NCI-H460 (cell line): ENCODE measurements around the gene DBR1. TPM values are rescaled to one million over a fixed set of nuclear protein-coding genes. Genes with fewer than 3 reads are reported as not detected.
"Not testable (repeated sequence)": the region's sequence is repeated elsewhere in the genome, so short reads cannot be mapped to it uniquely, and the experiment has no call there.

Experiments used
- DNase-seq: peaks from one replicate; pipeline ENCODE4 v3.0.0-alpha.2; 2016; ENCODE audit warnings: low read depth; ENCODE audit errors: extremely low read depth
- total RNA-seq: library from RNA; depleted of rRNA; stranded (reverse); fragments of >200 nt; shearing (Covaris generic); gene quantifications from 2 replicates; pipeline ENCODE4 v1.2.3, GENCODE V29; 2014

DBR1 gene
- total RNA-seq, 1 experiment from 2014 or later: 14.8 TPM

DNA sequence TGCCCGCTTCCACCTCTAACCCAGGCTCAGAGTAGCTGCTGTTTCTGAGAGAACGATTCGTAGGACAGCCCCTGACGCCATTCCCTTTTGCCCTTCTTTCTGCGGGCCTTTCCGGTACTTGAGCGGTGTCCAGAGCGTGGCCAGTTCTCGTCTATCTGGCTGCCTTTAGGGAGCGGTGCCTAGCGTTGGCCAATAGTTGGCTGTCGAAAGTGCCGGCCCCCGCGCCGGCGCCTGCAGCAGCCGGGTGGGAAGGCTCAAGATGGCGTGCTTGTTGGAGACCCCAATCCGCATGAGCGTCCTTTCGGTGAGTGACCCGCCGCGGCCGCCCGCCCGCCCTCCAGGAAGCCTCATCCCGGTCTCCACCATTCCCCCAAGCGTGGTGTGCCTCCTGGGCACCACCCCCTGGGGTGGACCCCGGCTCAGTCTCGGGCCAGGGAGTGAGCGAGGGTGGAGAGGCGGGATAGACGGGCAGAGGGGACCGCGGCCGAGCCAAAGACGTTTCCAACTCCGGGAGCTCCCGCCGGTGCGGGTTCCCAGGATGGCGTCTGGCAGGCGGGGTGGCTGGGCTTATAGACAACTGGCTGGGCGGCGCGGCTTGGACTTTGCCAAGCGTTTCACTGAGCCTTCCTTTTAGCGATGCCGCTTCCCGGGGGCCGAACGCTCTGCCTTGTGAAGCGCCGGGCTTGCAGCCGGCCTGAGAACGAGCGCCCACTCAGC, 12.7 kb upstream of the DBR1 start, which contains the start of gene ARMC8:
Gene ARMC8 (plus strand): TSS at position 6 of the 717 bp plus-strand sequence. CDS start 254 bp downstream, at position 260.
- no peak for DNase-seq

DNA sequence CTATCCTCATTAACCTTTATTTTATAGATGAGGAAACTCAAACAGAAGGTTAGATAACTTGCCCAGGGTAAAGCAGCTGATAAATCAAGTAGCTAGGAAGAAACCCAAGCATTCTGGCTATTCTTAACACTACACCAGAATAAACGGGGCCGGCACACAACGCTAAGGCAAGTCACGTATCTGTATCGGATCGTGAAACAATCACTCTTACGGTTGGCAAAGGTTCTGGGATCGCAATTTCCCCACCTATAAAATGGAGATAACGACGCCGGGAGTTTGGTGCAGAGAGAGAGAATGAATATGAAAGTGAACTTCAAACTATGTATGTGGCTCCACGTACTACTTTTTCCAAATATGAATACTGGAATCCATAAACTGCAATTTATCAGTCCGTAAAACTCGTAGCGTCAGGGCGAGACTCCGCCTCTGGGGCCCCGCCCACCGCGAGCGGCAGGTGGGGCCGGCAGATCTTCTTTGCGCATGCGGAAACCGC, 12.1 kb upstream of the DBR1 start:
- peak; percentile 77 for DNase-seq

DNA sequence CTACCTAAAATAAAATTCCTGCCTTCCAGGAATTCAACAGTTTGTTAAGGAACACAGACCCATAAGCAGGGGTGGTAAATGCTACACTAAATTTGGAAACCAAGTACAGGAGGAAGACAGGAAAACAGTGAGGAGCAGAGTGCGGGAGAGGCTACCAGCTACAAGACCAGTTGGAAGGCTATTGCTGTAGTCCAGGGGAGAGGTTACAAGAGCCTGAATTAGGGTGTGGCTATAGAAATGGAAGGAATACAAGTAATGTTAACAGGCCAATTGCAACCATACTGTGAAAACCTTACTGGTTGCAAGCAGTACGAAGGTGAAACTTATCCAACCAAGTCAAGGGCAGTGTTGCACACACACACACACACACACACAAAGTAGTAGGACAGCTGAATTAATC, 11.5 kb upstream of the DBR1 start:
- DNase-seq: no peak

DNA sequence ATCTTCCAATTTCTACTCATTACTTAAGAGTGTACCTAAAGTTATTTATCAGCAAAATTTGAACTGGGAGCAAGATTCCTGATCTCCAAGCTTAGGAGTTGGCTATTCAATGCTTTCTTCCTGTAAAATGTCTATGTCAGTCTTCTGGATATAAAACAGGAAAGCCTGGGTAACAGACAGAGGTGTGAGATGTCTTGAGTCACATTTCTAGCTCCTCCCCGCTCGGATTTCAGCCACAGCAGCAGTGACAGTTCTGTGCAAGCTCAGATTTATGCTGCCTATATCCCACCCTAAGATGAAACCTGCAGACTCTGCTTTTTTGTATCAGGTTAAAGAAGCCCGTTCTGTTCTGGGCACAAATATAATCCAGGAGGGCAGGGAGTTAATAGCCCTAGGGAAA, 10.3 kb upstream of the DBR1 start:
- DNase-seq: no peak

DNA sequence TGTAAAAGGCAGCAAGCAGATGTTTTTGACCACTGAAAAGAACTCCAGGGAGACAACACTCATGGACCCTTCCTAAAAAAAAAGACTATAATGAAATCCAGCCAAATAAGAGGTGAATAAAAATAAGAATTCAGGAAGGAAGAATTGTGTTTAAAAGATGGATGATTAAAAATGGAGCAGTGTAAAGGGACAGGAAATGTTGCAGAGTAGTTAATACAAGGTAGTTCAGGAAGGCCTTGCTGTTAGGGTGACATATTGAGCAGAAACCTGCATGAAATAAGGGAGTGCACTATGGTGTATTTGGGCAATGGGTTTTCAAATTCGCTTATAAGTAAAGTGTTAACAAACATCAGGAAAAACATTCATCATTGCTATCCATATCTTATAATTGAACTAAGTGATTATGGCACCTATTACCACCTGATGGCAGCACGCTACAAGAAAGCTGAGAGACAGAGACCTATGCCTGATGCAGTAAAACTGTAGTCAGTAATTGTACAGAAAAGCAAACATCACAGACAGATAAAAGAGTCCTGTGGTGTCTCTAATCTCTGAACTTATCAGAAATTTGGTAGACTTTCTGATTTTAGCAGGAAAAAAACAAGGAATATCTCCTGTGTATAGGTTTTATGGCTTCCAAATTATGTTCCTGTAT, 5.8 kb upstream of the DBR1 start:
- peak; percentile 35 for DNase-seq

DNA sequence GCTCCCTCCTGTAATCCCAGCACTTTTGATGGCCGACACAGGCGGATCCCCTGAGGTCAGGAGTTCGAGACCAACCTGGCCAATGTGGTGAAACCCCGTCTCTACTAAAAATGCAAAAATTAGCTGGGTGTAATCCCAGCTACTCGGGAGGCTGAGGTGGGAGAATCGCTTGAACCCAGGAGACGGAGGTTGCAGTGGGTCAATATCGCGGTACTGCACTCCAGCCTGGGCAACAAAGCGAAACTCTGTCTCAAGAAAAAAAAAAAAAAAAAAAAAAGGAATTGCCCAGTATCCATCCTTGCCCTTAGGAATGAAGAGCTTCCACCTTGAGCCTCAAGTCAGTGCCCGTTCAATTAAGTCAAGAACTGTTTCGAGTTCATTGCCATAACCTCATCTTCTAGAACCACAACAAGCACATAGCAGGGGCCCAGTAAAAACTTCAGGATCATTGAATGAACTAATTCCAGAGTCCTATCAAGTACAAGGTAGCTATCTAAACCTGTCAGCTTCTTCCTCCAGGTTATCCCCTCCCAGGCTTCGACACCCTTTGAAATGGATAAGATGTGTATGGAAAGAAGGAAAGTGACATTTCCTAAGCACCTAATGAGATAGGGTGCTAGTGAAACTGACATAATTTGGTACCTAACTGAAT, 826 bp downstream of the DBR1 start:
- DNase-seq: no peak

DNA sequence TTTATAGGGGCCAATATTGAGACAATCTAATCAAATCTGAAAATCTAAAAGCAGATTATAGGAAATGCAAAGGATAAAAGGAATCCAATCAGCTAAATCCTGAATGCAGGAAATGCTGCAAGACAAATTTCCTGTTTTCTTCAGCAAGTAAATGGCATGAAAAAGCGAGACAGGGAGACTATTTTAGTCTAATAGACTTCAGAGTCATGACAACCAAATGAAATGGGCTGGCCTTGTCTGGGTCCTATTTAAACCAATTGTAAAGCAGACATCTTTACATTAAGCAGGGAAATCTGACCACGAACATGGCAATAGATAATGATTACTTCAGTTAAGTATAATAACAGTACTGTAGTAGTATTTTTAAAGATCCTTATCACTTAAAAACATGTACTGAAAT, 2.1 kb downstream of the DBR1 start:
- DNase-seq: no peak

DNA sequence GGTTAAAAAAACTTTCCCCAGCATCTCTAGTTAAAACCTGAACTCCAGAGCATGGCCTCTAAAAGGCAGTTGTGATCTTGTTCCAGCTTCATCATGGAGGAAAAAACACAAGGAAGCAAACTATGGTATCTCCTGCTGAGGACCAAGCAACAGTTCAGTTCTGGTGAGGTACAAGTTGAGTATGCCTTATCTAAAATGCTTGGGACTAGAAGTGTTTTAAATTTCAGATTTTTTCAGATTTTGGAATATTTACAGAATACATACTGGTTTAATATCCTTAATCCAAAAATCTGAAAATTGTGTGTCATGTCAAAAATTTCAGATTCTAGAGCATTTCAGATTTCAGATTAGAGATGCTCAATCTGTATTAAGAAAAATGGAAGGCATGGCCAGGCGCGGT, 9.7 kb downstream of the DBR1 start:
- DNase-seq: no peak

DNA sequence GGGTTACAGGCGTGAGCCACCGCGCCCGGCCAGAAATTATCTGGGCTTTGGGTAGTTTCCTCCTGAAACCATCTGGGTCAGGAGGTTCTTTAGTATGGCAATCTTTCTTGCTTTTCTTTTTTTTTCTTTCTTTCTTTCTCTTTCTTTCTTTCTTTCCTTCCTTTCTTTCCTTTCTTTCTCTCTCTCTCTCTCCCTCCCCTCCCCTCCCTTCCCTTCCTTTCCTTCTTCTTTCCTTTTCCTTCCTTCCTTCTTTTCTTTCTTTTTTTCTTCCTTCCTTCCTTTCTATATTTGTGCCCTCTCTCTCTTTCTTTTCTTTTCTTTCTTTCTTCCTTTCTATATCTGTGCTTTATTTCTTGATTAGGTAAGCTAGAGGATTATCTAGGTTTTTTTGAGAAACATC, 17.0 kb downstream of the DBR1 start:
- DNase-seq: no peak

DNA sequence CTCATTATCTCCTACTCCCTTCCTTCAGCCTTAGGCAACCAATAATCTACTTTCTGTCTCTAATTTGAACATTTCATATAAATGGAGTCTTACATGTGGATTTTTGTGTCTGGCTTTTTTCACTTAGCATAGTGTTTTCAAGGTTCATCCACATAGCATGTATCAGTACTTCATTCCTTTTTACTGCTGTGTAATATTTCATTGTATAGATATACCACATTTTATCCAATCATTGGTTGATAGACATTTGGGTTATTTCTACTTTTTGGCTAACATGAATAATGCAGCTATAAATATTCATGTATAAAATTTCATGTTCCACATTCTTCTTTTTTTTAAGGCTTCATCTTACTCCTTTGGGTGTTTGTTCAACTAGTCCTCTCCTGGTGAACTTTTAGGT, 20.2 kb downstream of the DBR1 start:
- DNase-seq: no peak

DNA sequence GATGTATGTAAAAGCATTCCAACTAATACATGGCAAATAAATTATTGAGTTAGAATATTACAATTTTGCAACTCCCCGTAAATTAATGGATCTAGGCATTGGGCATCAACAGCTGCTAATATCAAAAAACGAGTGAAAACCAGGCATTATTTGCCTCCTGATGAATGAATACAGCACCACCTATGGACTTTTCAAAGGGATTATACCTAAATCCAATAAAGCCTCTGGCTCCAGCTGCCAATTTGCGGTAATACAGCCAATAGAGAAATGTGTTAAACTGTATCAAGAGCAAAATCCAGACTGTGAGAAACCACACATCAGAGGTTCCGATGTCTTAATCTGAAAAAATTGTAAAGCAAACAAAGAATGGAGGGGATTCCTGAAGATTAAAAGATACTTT, 26.2 kb downstream of the DBR1 start:
- no peak for DNase-seq

DNA sequence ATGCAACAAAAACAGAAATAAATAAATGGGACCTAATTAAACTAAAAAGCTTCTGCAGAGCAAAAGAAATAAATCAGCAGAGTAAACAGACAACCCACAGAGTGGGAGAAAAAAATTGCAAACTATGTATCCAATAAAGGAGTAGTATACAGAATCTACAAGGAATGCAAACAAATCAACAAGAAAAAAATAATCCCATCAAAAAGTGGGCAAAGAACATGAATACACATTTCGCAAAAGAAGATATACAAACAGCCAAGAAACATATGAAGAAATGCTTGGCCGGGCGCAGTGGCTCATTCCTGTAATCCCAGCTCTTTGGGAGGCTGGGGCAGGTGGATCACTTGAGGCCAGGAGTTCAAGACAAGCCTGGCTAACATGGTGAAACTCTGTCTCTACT, 32.5 kb downstream of the DBR1 start:
- not testable (repeated sequence) for DNase-seq

DNA sequence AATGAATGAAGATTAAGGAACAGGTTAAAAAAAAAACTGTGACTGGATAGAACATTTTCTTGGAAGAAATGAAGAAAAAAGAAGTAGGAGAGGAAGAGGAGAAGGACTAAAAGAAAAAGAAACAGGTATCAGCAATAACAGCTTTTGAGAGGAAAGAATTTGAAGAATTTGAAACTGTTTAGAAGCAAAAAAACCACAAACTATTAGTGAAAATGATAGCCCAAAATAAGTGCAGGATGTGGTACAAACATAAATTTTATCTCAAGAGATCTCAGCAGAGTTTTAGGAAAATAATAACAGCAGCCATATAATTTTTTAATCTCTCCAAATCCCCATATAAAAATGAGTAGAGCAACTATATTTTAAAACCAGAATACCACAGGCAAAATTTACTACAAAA, 33.8 kb downstream of the DBR1 start:
- no peak for DNase-seq

DNA sequence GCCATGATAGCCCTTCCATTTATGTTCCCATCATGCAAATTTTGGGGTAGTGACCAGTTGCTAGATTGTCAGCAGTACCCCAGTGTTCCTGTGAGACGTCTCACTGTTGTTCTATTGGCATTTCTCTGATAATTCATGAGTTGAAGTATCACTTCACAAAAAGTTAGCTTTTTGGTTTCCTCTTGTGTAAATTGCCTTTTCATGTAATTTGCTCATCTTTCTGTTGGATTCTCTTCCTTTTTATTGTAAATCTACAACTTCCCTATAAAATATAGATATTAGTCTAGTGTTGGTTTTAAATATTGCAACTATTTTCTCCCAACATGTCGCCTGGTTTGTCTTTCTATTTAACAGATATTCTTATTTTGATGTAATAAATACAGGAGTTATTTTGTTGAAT, 35.0 kb downstream of the DBR1 start:
- DNase-seq: no peak

DNA sequence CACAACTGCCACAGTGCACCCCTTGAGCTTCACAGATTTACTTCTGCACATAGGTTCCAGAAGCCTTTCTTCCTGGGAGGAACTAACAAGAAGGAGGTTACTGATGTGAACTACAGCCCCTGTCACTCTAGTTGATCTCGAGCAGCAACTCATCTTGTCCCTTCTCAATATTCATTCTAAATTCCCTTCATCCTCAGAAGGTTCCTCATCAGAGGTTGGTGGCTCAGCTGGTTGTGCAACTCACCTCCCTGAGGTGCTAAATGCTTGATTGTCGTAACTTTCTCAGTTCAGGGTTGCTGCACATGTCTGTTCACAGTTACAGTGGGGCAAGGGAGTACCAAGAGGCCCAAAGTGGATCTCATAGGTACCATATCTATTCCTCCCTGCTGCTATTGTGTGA, 36.9 kb downstream of the DBR1 start:
- no peak for DNase-seq

DNA sequence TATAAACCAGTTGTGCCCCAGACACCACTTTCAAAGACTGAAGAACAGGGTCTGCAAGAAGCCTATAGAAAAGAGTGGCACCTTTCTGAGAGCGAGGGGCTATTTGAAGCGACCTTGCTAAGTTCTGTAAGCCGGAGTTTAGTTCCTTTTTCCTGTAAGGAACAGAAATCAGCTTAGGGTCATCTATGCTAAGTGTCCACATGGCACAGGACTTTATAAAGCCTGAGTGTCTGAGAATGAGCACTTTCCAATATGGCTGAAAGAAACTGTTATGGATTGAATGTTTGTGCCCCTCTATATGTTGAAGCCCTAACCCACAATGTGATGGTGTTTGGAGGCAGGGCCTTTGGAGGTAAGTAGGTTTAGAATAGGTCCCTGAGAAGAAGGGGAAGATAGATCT, 38.5 kb downstream of the DBR1 start:
- no peak for DNase-seq

DNA sequence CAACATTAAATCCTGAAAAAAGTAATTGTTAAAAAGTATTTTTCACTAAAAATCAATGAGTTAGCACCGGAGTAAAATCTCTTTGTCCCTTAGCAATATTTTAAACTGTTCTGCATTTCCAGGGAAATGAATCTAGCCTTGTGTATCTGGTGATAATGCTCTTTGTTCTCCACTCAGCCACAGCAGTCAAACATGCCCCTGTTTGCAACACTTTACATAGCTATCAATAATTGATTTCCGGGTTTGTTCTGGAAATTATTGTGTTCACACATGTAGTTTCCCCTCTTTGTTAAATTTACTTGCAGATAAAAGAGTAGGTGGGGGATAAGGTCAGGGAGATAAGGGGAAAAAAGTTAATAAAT, 38.9 kb downstream of the DBR1 start:
- DNase-seq: no peak

DNA sequence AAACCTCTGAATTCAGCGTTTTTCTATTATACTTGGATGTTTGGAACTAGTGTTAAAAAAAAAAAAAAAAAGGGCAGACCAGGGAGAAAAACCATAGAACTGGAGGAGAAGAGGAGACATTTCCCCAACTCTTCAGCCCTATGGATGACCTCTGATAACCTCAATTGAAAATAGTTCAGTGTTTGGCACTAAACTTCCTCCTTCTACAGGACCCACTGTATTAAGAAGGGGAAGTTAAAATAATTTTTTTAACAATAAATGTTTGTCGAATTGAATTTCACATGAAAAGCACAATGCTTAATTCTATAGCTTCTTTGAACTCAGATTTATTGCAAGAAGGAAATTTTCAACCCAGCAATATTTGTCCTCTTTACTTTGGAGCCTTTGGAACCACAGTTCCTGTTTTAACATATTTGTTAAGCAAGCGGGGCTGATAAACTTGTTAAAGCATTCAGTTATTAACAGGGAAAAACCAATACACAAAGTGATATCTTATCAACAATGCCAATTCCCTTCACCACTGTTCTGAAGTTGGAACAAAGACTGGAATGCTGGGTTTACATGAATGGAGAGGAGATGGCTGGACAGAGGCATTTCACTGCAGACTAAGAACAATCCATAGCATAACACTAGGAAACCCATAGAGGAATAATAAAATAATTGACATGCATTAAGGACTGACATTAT, 39.4 kb downstream of the DBR1 start:
- no peak for DNase-seq

DNA sequence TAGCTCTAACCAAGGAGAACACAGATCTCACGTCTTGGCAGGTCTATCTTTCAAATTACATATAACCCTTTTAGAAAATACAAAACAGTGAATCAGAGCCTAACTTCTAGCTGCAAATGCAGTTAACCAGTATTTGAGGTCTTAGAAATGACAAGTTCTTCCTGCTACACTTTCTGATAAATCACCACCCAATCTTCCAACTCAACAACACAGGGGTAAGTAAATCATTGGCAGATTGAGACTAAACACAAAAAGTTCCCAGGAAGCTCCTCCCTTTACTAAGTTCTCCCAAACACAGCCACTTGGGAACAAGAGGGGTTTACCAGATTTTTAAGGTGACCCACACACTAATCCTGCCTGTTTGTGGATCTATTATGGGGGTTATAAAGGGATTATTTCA, 42.5 kb downstream of the DBR1 start, which contains the start of gene A4GNT:
Gene A4GNT (minus strand): TSS at position 152 of the 400 bp plus-strand sequence. CDS start 1,134 bp downstream, outside the sequence.
- DNase-seq: no peak

DNA sequence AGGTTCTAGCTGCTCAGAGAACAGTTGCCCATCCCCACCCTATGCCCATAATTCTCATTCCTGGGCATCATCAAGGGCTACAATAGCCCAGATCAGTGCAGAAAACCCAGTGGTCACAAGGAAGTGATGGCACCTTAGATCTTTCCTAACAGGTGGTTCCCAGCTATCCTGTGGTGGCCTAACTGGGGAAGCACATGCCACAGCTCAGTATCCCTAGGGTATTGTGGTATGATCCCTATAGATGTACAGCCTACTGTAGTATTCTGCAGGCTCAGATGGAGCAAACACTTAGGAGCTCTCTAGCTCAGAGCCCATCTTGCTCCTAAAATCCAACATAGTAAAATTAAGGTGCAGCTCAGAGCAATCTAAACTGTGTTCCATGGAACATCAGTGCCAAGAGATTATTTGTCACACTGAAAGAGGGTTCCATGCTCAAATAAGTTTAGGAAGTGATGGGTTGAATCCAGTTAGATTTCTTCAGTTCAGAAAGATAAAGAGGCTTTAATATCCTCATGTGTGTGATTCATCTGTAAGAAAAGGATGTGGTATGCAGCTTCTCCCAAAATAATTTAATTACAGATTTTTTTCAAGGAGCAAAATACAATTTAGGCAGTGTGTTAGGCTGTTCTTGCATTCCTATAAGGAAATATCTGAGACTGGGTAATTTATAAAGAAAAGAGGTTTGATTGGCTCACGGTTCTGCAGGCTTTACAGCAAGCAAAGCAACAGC, 46.9 kb downstream of the DBR1 start:
- DNase-seq: no peak
